ENCODE measurements around the gene PATE3. TPM values are rescaled to one million over a fixed set of nuclear protein-coding genes. Genes with fewer than 3 reads are reported as not detected.

PATE3 gene
- polyA plus RNA-seq, 1 donor (not counting 4 experiments of a cell fraction or from before 2014, with no cell fraction given), result not detected

DNA sequence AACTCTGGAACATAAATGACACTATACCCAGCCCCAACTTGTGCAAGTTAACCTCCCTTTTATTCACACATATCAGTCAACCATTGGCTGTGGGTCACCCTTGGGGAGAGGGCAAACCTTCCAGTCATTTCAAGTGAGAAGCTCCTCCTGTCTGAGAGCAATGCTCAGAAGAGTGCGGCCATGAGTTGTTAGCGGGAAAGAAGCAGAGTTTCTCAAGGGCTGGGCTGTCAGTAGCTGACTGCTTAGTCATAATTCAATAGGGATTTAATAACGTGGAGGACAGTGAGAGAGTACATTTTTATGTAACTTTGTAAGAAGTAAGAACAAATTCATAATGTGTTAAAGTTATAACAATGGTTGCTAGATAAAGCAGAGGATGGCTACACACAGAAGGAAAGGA is 14.4 kb upstream of the PATE3 start:
- TF ChIP-seq EZH2 (IDR thresholded peaks at IDR 0.05; ENCODE audit: low read length), result no peak
- FAIRE-seq, result no peak
- dilution Hi-C loops (cut with MboI; ENCODE audit: extremely low pct_ligation_motif_present, low sequenced_read_pairs), result no loop called here

DNA sequence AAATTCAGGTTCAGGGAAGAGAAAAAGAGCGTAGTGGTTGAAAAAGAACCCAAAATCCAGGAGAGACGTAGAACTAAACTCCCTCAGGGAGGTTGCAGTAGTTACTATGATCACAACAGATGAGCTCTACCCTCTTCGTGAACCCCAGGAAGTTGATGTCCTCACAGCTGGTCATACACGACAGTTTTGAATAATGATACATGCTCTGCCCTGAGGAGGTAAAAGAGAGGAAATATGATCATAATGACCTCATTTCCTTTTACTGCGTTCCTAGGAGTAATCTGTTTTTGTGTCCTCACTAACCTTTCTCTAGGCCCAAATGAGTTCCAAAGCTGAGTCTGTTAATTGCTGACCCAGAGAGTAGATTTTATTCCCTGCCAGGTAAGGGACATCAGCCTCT is 10.6 kb upstream of the PATE3 start:
- no peak for TF ChIP-seq EZH2 (IDR thresholded peaks at IDR 0.05; ENCODE audit: low read length)
- TF ChIP-seq, protein P1, sequence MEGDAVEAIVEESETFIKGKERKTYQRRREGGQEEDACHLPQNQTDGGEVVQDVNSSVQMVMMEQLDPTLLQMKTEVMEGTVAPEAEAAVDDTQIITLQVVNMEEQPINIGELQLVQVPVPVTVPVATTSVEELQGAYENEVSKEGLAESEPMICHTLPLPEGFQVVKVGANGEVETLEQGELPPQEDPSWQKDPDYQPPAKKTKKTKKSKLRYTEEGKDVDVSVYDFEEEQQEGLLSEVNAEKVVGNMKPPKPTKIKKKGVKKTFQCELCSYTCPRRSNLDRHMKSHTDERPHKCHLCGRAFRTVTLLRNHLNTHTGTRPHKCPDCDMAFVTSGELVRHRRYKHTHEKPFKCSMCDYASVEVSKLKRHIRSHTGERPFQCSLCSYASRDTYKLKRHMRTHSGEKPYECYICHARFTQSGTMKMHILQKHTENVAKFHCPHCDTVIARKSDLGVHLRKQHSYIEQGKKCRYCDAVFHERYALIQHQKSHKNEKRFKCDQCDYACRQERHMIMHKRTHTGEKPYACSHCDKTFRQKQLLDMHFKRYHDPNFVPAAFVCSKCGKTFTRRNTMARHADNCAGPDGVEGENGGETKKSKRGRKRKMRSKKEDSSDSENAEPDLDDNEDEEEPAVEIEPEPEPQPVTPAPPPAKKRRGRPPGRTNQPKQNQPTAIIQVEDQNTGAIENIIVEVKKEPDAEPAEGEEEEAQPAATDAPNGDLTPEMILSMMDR (optimal IDR thresholded peaks at IDR 0.05 in 1 of 3, IDR thresholded peaks at IDR 0.05 in 1 of 3, conservative IDR thresholded peaks at IDR 0.05 in 1 of 3; ENCODE audit: extremely low read depth in 1 of 3, insufficient read depth in 2 of 3, low read length in 3 of 3), result no peak
- FAIRE-seq (no peak), DNase-seq (ENCODE audit: low read depth, low spot score) (no peak)
- Histone ChIP-seq H3K36me3 (ENCODE audit: control insufficient read depth in 2 of 2, extremely low read depth in 1 of 2, insufficient read depth in 2 of 2, low read length in 2 of 2) (no peaks in the 10 kb centered on the region), H3K27me3 (ENCODE audit: control insufficient read depth, extremely low read depth, insufficient read depth, low read length) (no peaks in the 10 kb centered on the region), H4K20me1 (ENCODE audit: control insufficient read depth, extremely low read depth, insufficient read depth, low read length) (no peaks in the 10 kb centered on the region), H3K4me1 (ENCODE audit: control insufficient read depth, extremely low read depth, insufficient read depth, low read length) (peaks cover 10% of the 10 kb centered on the region), H3K9me3 (ENCODE audit: control insufficient read depth, low read depth, low read length) (no peaks in the 10 kb centered on the region), H3K4me2 (ENCODE audit: control insufficient read depth, extremely low read depth, insufficient read depth, low read depth, low read length) (no peak overlapping the region), H3K9ac (ENCODE audit: control insufficient read depth, extremely low read depth, insufficient read depth, low read length) (no peak overlapping the region), H3K79me2 (ENCODE audit: control insufficient read depth, insufficient read depth, low read length) (no peaks in the 10 kb centered on the region), H2AFZ (ENCODE audit: control insufficient read depth, low read length) (no peak overlapping the region), H3K9me1 (ENCODE audit: control insufficient read depth, extremely low read depth, insufficient read depth, low read length) (no peaks in the 10 kb centered on the region), H3K27ac (ENCODE audit: control insufficient read depth, insufficient read depth, low read length) (no peak overlapping the region), H3K4me3 (ENCODE audit: control insufficient read depth in 2 of 3, extremely low read depth in 1 of 3, insufficient read depth in 2 of 3, low read depth in 1 of 3, low read length in 3 of 3) (no peak overlapping the region)
- dilution Hi-C loops (cut with MboI; ENCODE audit: extremely low pct_ligation_motif_present, low sequenced_read_pairs), result no loop called here

More for the DNA sequence above, 14.4 kb upstream of the PATE3 start:
- Histone ChIP-seq H4K20me1 (ENCODE audit: control insufficient read depth, extremely low read depth, insufficient read depth, low read length) (no peaks in the 10 kb centered on the region), H3K36me3 (ENCODE audit: control insufficient read depth in 2 of 2, extremely low read depth in 1 of 2, insufficient read depth in 2 of 2, low read length in 2 of 2) (no peaks in the 10 kb centered on the region), H3K4me3 (ENCODE audit: control insufficient read depth in 2 of 3, extremely low read depth in 1 of 3, insufficient read depth in 2 of 3, low read depth in 1 of 3, low read length in 3 of 3) (no peak overlapping the region), H3K4me1 (ENCODE audit: control insufficient read depth, extremely low read depth, insufficient read depth, low read length) (peaks cover 11% of the 10 kb centered on the region), H3K27me3 (ENCODE audit: control insufficient read depth, extremely low read depth, insufficient read depth, low read length) (no peaks in the 10 kb centered on the region), H3K27ac (ENCODE audit: control insufficient read depth, insufficient read depth, low read length) (no peak overlapping the region), H3K79me2 (ENCODE audit: control insufficient read depth, insufficient read depth, low read length) (no peaks in the 10 kb centered on the region), H3K9ac (ENCODE audit: control insufficient read depth, extremely low read depth, insufficient read depth, low read length) (no peak overlapping the region), H3K4me2 (ENCODE audit: control insufficient read depth, extremely low read depth, insufficient read depth, low read depth, low read length) (no peak overlapping the region), H2AFZ (ENCODE audit: control insufficient read depth, low read length) (no peak overlapping the region), H3K9me1 (ENCODE audit: control insufficient read depth, extremely low read depth, insufficient read depth, low read length) (no peaks in the 10 kb centered on the region), H3K9me3 (ENCODE audit: control insufficient read depth, low read depth, low read length) (no peaks in the 10 kb centered on the region)
- DNase-seq (ENCODE audit: low read depth, low spot score), result no peak

GRCh38 chr11:125778728-125779127 is 9.2 kb upstream of the PATE3 start, which contains the start of gene PATE2:
TSS of gene PATE2 (minus strand) at chr11:125778828. CDS start at chr11:125778773, 55 bp downstream.
- Histone ChIP-seq H3K36me3 (ENCODE audit: control insufficient read depth in 2 of 2, extremely low read depth in 1 of 2, insufficient read depth in 2 of 2, low read length in 2 of 2) (no peaks in the 10 kb centered on the region), H3K9ac (ENCODE audit: control insufficient read depth, extremely low read depth, insufficient read depth, low read length) (no peak within 1 kb of the TSS), H3K9me3 (ENCODE audit: control insufficient read depth, low read depth, low read length) (no peaks in the 10 kb centered on the region), H3K4me3 (ENCODE audit: control insufficient read depth in 2 of 3, extremely low read depth in 1 of 3, insufficient read depth in 2 of 3, low read depth in 1 of 3, low read length in 3 of 3) (no peak within 1 kb of the TSS), H3K79me2 (ENCODE audit: control insufficient read depth, insufficient read depth, low read length) (no peaks in the 10 kb centered on the region), H3K9me1 (ENCODE audit: control insufficient read depth, extremely low read depth, insufficient read depth, low read length) (no peaks in the 10 kb centered on the region), H3K4me2 (ENCODE audit: control insufficient read depth, extremely low read depth, insufficient read depth, low read depth, low read length) (no peak within 1 kb of the TSS), H3K27ac (ENCODE audit: control insufficient read depth, insufficient read depth, low read length) (no peak within 1 kb of the TSS), H3K4me1 (ENCODE audit: control insufficient read depth, extremely low read depth, insufficient read depth, low read length) (peaks cover 7% of the 10 kb centered on the region), H3K27me3 (ENCODE audit: control insufficient read depth, extremely low read depth, insufficient read depth, low read length) (no peaks in the 10 kb centered on the region), H2AFZ (ENCODE audit: control insufficient read depth, low read length) (no peak within 1 kb of the TSS), H4K20me1 (ENCODE audit: control insufficient read depth, extremely low read depth, insufficient read depth, low read length) (no peaks in the 10 kb centered on the region)
- dilution Hi-C loops (cut with MboI; ENCODE audit: extremely low pct_ligation_motif_present, low sequenced_read_pairs), result no loop called here
- no peak for TF ChIP-seq EZH2 (IDR thresholded peaks at IDR 0.05; ENCODE audit: low read length)
- TF ChIP-seq, protein P1 (optimal IDR thresholded peaks at IDR 0.05 in 1 of 3, IDR thresholded peaks at IDR 0.05 in 1 of 3, conservative IDR thresholded peaks at IDR 0.05 in 1 of 3; ENCODE audit: extremely low read depth in 1 of 3, insufficient read depth in 2 of 3, low read length in 3 of 3), result no peak
- no peak for FAIRE-seq
- no peak for DNase-seq (ENCODE audit: low read depth, low spot score)

Data from keratinocyte (primary cell).